Adrenal gland (tissue), 12 donors: ENCODE results near the gene CEP112. TPM values are rescaled to one million over a fixed set of nuclear protein-coding genes. Genes with fewer than 3 reads are reported as not detected.

ENCODE experiments used
- DNase-seq, 7 donors: peaks; one replicate each; pipeline ENCODE4 v3.0.0-alpha.2; 2019 to 2020
- H3K27ac ChIP-seq, 5 donors: fragments of 200-600 bp; sonication (generic) in 4 of 5; 1 replicate in 3 of 5; 2 replicates in 2 of 5; pipeline versions ENCODE4 v1.5.1 to v1.8.0; 2016 to 2020; ENCODE audit warnings: mild to moderate bottlenecking in 1 of 5
- H3K27me3 ChIP-seq: fragments of 200-600 bp; 2 replicates; pipeline ENCODE4 v1.8.0; 2021
- H3K36me3 ChIP-seq, 2 donors: fragments of 200-600 bp; replicated peaks in 1 of 2; 1 replicate in 1 of 2; 2 replicates in 1 of 2; pipeline versions ENCODE4 v1.5.1 to v1.8.0; 2018 to 2022
- H3K4me1 ChIP-seq, 2 donors: fragments of 200-600 bp; replicated peaks in 1 of 2; 1 replicate in 1 of 2; 2 replicates in 1 of 2; pipeline versions ENCODE4 v1.5.1 to v1.8.0; 2018 to 2021
- H3K4me3 ChIP-seq, 4 donors: fragments of 200-600 bp; sonication (generic) in 3 of 4; one replicate each; pipeline ENCODE4 v1.5.1; 2016 to 2018
- H3K9me3 ChIP-seq, 3 donors: fragments of 200-600 bp; sonication (generic) in 1 of 3; replicated peaks in 1 of 3; 1 replicate in 2 of 3; 2 replicates in 1 of 3; pipeline versions ENCODE4 v1.5.1 to v1.8.0; 2016 to 2021
- CTCF ChIP-seq, 6 experiments: fragments of 450-650 bp in 4 of 6; fragments of 200-600 bp in 2 of 6; sonication (generic) in 1 of 6; IDR thresholded peaks; 1 replicate in 5 of 6; 2 replicates in 1 of 6; pipeline versions ENCODE4 v1.5.1 to v1.8.0; 2016 to 2021; ENCODE audit warnings: antibody characterized with exemption in 6 of 6, mild to moderate bottlenecking in 2 of 6, moderate library complexity in 1 of 6
- POLR2A ChIP-seq, 2 donors: fragments of 450-650 bp; IDR thresholded peaks; one replicate each; pipeline ENCODE4 v1.6.1; 2017; ENCODE audit warnings: antibody characterized with exemption in 2 of 2, mild to moderate bottlenecking in 2 of 2, moderate library complexity in 1 of 2
- WGBS, 4 donors: extraction: QIAGEN DNeasy Blood & Tissue Kit in 2 of 4; methylation state at CpG; one replicate each; pipeline versions ENCODE4 v1.1.5 to v1.1.7; 2013 to 2017; 5-methylcytosine and 5-hydroxymethylcytosine counted together
- intact Hi-C, 2 donors: fragments of 100-400 bp; cut with DNase I; formaldehyde crosslinking; loops; one replicate each; pipeline versions ENCODE4 v1.14.1 to v1.15.0; 2022 to 2023
- polyA plus RNA-seq, 3 donors: library from polyadenylated mRNA; stranded (reverse); fragments of 200-250 nt in 2 of 3; fragments of 350-450 nt in 1 of 3; fragmentation: Illumina TruSeq in 1 of 3; extraction: RNeasy Lipid Tissue Mini Kit (QIAGEN cat#74804) in 1 of 3; gene quantifications; one replicate each; pipeline ENCODE4 v1.2.3, GENCODE V29; 2013 to 2014
- total RNA-seq, 9 donors: library from RNA; depleted of rRNA in 4 of 9; stranded (reverse); fragments of >200 nt in 4 of 9; fragments of 120-200 nt in 1 of 9; fragmentation: NEBNext Ultra II Directional in 1 of 9; extraction: Animal tissue kit (Norgen Biotek cat#: 25700) in 1 of 9; gene quantifications; one replicate each; pipeline versions ENCODE4 v1.1.0 to v1.2.4, GENCODE V29; 2013 to 2023
- donor health status: healthy with polysubstance abuse.
- donor health status: Bipolar disorder and iron deficiency.
- donor health status: DM: yes; HTN: yes; CAD: no.
- donor health status: DM: no; HTN: no; CAD: no.
- donor health status: DM: no; HTN: no; CAD: no.
- donor health status: DM: yes; HTN: yes; CAD: no.

The CEP112 gene
- total and polyA plus RNA-seq, 12 donors = 4.2 to 24.1 (median 9.6) TPM

- no peaks in the 10 kb centered on the region for H3K36me3 ChIP-seq
- TF ChIP-seq CTCF (IDR thresholded peaks at IDR 0.05) (no peak), POLR2A (IDR thresholded peaks at IDR 0.05) (no peak)
- no peaks in the 10 kb centered on the region for H3K27me3 ChIP-seq
- H3K4me1 ChIP-seq = no peaks in the 10 kb centered on the region
- no peak overlapping the region for H3K27ac ChIP-seq
- 84 to 93% (median 85%) methylated on average over 2 of the region's 2 CpGs for WGBS, 4 donors
- no peak for DNase-seq
- no peak overlapping the region for H3K4me3 ChIP-seq
- intact Hi-C loops = no loop called here
- no peaks in the 10 kb centered on the region for H3K9me3 ChIP-seq
Measured at GRCh38 chr17:65665966-65666365, 526.0 kb downstream of the CEP112 start.

- H3K27me3 ChIP-seq = no peaks in the 10 kb centered on the region
- no peak for DNase-seq
Measured at GRCh38 chr17:65664696-65665095, 527.2 kb downstream of the CEP112 start.

GRCh38 chr17:65664266-65664665 lies 527.7 kb downstream of the CEP112 start:
- TF ChIP-seq POLR2A (IDR thresholded peaks at IDR 0.05) (no peak), CTCF (IDR thresholded peaks at IDR 0.05) (no peak)
- Histone ChIP-seq H3K27ac (no peak overlapping the region), H3K9me3 (no peaks in the 10 kb centered on the region), H3K36me3 (no peaks in the 10 kb centered on the region), H3K4me1 (no peaks in the 10 kb centered on the region), H3K27me3 (no peaks in the 10 kb centered on the region), H3K4me3 (no peak overlapping the region)
- intact Hi-C loops = no loop called here
- no peak for DNase-seq
- 82 to 91% (median 89%) methylated on average over 4 of the region's 4 CpGs for WGBS, 4 donors

More at GRCh38 chr17:65664696-65665095, 527.2 kb downstream of the CEP112 start:
- Histone ChIP-seq H3K9me3 (no peaks in the 10 kb centered on the region), H3K27ac (no peak overlapping the region), H3K4me3 (no peak overlapping the region), H3K4me1 (no peaks in the 10 kb centered on the region), H3K36me3 (no peaks in the 10 kb centered on the region)
- TF ChIP-seq CTCF (IDR thresholded peaks at IDR 0.05) (no peak), POLR2A (IDR thresholded peaks at IDR 0.05) (no peak)
- intact Hi-C loops = no loop called here
- WGBS, 4 donors = 86 to 100% (median 95%) methylated on average over 1 of the region's 1 CpG

GRCh38 chr17:65662196-65662595 lies 529.7 kb downstream of the CEP112 start:
- H3K27me3 ChIP-seq = no peaks in the 10 kb centered on the region
- H3K4me1 ChIP-seq = no peaks in the 10 kb centered on the region
- no peaks in the 10 kb centered on the region for H3K9me3 ChIP-seq
- H3K4me3 ChIP-seq = no peak overlapping the region
- WGBS, 4 donors = 53 to 68% (median 64%) methylated on average over 1 of the region's 1 CpG
- H3K27ac ChIP-seq = no peak overlapping the region
- no peak for DNase-seq
- no peak for TF ChIP-seq CTCF (IDR thresholded peaks at IDR 0.05)
- no peak for TF ChIP-seq POLR2A (IDR thresholded peaks at IDR 0.05)
- intact Hi-C loops = no loop called here
- no peaks in the 10 kb centered on the region for H3K36me3 ChIP-seq
